Measurements from ENCODE around the gene DENND2C. TPM values are rescaled to one million over a fixed set of nuclear protein-coding genes. Genes with fewer than 3 reads are reported as not detected.

DENND2C gene
- total RNA-seq, 1 donor from 2014 or later, result 3.6 TPM

- no peaks in the 10 kb centered on the region for H3K27me3 Mint-ChIP-seq
- no peaks in the 10 kb centered on the region for H3K4me1 Mint-ChIP-seq (ENCODE audit: unreplicated experiment)
- H3K36me3 Mint-ChIP-seq, result no peaks in the 10 kb centered on the region
- H3K27ac Mint-ChIP-seq, result no peak overlapping the region
- TF ChIP-seq CTCF (conservative IDR thresholded peaks at IDR 0.05), result no peak
- no peak overlapping the region for H3K4me3 Mint-ChIP-seq
- no peaks in the 10 kb centered on the region for H3K9me3 Mint-ChIP-seq
- DNase-seq (ENCODE audit: extremely low spot score, unreplicated experiment), result no peak
These were observed 30.9 kb downstream of the DENND2C start for GRCh38 chr1:114638910-114639309.

- no peak for DNase-seq (ENCODE audit: extremely low spot score, unreplicated experiment)
- no peaks in the 10 kb centered on the region for H3K27me3 Mint-ChIP-seq
- no peaks in the 10 kb centered on the region for H3K36me3 Mint-ChIP-seq
- no peaks in the 10 kb centered on the region for H3K4me1 Mint-ChIP-seq (ENCODE audit: unreplicated experiment)
- no peaks in the 10 kb centered on the region for H3K9me3 Mint-ChIP-seq
- H3K4me3 Mint-ChIP-seq, result no peak overlapping the region
- no peak overlapping the region for H3K27ac Mint-ChIP-seq
- TF ChIP-seq CTCF (conservative IDR thresholded peaks at IDR 0.05), result no peak
These were observed 37.4 kb downstream of the DENND2C start for GRCh38 chr1:114632427-114632826.

- Mint-ChIP-seq H3K27me3 (no peaks in the 10 kb centered on the region), H3K4me3 (no peak overlapping the region), H3K36me3 (no peaks in the 10 kb centered on the region), H3K9me3 (no peaks in the 10 kb centered on the region), H3K4me1 (ENCODE audit: unreplicated experiment) (no peaks in the 10 kb centered on the region), H3K27ac (no peak overlapping the region)
- DNase-seq (ENCODE audit: extremely low spot score, unreplicated experiment), result no peak
- TF ChIP-seq CTCF (conservative IDR thresholded peaks at IDR 0.05), result no peak
These were observed 42.7 kb downstream of the DENND2C start for GRCh38 chr1:114627107-114627506.

- H3K27me3 Mint-ChIP-seq, result no peaks in the 10 kb centered on the region
- DNase-seq (ENCODE audit: extremely low spot score, unreplicated experiment), result no peak
- no peak overlapping the region for H3K4me3 Mint-ChIP-seq
- H3K27ac Mint-ChIP-seq, result no peak overlapping the region
- TF ChIP-seq CTCF (conservative IDR thresholded peaks at IDR 0.05), result no peak
- no peaks in the 10 kb centered on the region for H3K9me3 Mint-ChIP-seq
- H3K36me3 Mint-ChIP-seq, result peaks cover under 1% of the 10 kb centered on the region
- no peaks in the 10 kb centered on the region for H3K4me1 Mint-ChIP-seq (ENCODE audit: unreplicated experiment)
These were observed 46.5 kb downstream of the DENND2C start for GRCh38 chr1:114623364-114623763.

GRCh38 chr1:114620419-114620818, 49.4 kb downstream of the DENND2C start:
- Mint-ChIP-seq H3K4me3 (no peak overlapping the region), H3K9me3 (no peaks in the 10 kb centered on the region), H3K27me3 (no peaks in the 10 kb centered on the region), H3K36me3 (peaks cover 5% of the 10 kb centered on the region), H3K4me1 (ENCODE audit: unreplicated experiment) (no peaks in the 10 kb centered on the region), H3K27ac (no peak overlapping the region)
- no peak for DNase-seq (ENCODE audit: extremely low spot score, unreplicated experiment)
- TF ChIP-seq CTCF (conservative IDR thresholded peaks at IDR 0.05), result no peak

GRCh38 chr1:114618606-114619005, 51.2 kb downstream of the DENND2C start:
- no peak for TF ChIP-seq CTCF (conservative IDR thresholded peaks at IDR 0.05)
- no peak overlapping the region for H3K4me3 Mint-ChIP-seq
- DNase-seq (ENCODE audit: extremely low spot score, unreplicated experiment), result no peak
- H3K27ac Mint-ChIP-seq, result no peak overlapping the region
- H3K9me3 Mint-ChIP-seq, result no peaks in the 10 kb centered on the region
- H3K36me3 Mint-ChIP-seq, result peaks cover 7% of the 10 kb centered on the region
- no peaks in the 10 kb centered on the region for H3K27me3 Mint-ChIP-seq
- no peaks in the 10 kb centered on the region for H3K4me1 Mint-ChIP-seq (ENCODE audit: unreplicated experiment)
